HG03460 (cell line): ENCODE data around the gene NHSL2.

Source experiments
- ATAC-seq: cut with Tn5 transposase; IDR thresholded peaks from one replicate; pipeline ENCODE4 v1.9.1; 2021; ENCODE audit not compliant: unreplicated experiment

Gene NHSL2

GRCh38 chrX:72016881-72017783 is 106.5 kb downstream of the NHSL2 start:
- ATAC-seq: no peak

DNA sequence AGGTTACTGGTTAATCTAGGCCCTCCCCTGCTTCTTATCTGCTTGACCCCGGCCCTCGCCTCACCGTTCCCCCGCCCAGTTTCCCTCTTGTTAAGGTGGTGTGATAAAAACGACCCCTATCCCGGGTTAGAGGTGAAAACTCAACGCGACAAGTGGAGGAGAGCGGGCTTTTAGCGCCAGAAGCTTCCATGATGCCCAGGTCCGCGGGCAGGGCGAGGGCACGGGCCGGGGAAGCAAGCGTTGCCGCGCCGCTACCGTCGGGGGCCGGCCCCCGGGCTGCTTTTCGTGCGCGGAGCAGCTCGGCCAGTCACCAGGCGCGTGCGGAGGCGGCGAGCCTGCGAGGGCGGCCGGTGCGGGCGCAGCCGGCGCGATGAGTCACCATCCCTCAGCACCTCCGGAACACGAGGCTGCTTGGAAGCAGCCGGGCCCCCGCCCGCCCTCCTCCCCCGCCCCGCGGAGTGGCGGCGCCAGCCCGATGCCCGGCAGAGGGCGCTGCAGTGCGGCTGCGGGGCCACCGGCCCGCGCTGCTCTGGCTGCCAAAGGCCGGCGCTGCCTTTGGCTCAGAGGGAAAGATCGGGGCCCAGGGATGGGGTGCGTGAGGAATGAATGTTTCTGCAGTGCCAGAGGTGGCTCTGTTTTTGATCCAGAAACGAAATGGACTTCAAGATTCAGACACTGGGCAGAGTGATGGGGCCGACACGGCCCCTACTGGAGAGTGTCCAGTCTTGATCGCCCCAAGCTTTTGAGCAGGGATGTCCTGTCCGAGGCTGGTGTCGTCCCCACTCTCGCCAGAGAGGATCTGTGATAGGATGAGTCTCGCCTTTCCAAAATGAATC is 107.8 kb downstream of the NHSL2 start:
- ATAC-seq: peak; percentile 66

- no peak for ATAC-seq
These were observed 108.8 kb downstream of the NHSL2 start for GRCh38 chrX:72019487-72019886.

DNA sequence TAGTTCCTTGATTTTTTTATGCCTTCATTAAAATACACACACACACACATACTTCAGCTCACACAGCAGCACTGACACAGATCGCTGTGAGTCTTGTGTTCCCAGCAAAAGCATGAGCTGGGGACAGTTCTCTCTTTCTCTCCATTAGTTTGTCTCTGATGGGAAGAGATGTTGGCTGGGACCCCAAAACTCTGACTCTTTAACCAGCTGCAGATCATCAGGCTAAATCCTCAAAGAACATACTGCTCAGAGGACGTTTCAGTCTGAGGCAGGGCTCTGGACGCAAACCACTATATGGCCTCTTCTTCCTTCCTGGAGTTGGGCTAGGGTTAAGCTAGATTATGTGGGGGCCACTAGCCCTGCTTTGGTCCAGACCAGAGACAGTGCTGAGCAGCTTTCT is 109.6 kb downstream of the NHSL2 start:
- ATAC-seq: no peak

DNA sequence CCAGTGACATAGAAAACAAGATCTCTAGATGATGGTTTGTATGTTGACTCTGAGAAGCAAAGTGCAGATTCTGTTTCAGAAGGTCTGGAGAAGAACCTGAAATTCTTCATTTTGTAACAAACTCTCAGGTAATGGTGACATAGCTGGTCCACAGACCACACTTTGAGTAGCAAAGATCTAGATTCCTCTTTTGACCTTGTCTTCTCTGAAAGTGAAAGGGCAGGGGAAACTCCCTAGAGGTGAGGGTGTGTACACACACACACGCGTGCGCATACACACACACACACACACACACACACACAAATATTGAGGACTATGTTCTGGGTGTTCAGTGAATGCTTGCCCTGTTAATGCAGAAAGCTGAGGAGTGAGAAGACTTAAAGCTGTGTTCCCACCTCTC is 110.1 kb downstream of the NHSL2 start:
- ATAC-seq: no peak

DNA sequence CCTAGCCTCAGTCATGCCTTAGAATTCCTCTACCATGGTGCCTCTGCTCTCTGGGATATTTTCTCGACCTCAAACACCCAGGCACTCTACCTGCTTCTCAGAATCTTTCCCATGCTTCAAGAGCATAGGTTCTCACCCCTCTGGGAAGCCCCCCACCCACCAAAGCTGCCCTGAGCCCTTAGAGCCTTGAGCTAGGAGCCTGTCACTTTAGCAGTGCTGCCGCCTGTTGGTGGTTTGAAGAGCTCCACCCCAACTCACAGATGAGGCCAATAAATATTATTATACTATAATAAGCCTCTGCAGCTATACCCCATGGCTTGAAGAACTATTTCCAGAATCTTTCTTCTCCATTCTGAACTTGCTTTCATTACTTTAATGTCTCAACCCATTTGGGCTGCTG is 111.3 kb downstream of the NHSL2 start:
- ATAC-seq: no peak

DNA sequence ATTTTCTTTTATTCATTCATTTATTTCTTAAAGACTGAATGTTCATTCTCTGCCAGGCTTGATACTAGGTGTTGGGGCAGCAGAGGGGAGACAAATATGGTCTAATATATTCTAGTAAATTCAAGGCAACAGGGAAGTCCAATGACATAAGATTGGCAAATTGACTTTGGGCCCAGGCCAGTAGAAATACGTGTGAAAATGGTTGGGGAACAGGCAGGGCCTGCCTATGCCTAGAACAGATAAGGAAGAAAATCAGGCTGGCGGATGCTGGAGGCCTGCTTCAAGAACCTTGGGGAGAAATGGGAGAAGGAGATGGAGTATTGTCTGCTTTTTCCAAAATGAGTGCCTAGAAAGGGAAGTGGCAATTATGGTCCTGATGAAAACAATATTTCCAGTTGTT is 112.4 kb downstream of the NHSL2 start:
- no peak for ATAC-seq

DNA sequence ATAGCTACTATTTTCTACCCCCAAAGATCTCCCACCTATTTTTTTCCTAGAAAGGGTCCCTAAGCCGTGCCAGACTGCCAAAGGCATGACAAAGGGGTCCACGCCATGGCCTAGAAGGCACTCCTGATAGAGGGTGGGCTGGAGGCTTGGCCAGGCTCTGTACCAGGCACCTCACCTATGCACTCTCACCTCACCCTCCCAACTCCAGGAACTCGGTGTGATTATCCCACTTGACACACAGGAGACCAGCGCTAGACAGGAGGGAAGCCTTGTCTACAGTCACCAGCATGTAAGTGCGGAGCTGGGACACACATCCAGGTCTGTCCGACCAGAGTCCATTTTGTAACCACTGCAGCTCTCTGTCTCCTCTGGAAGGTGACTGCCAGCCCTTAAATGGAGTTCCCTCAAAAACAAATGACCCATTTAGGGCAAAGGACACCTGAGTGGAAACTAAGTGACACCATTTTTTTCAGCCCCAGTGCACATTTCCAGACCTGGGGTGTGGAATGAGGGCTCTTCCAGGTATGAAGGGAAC is 114.7 kb downstream of the NHSL2 start:
- no peak for ATAC-seq

GRCh38 chrX:72026341-72027023 is 115.8 kb downstream of the NHSL2 start:
- ATAC-seq: no peak

DNA sequence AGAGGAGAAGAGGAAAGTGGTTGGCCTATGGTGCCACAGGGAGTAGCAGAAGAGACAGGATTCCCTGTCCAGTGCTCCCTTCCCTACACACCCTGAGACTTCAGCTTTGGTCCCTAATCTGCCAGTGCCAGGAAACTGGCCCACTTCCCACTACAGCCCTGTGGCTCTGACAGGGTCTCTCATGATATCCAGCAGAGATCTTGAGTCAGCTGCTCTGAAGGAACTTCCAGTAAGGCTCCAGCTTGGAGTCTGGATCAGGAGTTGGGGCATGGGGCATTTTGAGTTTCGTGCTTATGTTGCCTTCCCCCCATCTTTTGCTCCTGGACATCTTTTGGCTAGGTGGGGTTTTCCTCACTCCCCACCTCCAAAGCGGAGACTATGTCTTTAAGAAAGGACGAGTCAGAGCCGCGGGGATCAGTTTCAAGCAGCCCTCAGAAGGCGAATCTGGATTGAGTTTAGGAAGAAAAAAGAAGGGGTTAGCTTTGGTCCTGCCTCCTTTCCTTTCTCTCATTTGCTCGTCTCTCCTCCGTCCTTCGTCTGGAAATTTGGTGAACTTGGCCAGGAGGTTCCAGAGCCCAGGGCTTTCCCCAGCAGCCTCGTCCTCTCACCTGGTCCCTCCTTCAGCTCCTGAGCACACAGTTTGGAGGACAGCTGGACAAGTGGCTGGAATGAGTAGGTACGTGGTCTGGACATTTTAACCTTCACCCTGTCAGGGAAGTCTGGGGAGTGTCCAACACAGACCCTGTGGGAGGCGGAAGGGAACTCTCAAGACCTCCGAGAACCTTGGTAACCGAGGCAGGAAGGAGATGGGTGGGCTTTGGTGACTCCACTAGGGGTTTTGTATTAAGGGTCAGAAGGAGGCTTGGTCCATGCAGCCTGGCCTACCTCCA is 116.6 kb downstream of the NHSL2 start:
- ATAC-seq: no peak

DNA sequence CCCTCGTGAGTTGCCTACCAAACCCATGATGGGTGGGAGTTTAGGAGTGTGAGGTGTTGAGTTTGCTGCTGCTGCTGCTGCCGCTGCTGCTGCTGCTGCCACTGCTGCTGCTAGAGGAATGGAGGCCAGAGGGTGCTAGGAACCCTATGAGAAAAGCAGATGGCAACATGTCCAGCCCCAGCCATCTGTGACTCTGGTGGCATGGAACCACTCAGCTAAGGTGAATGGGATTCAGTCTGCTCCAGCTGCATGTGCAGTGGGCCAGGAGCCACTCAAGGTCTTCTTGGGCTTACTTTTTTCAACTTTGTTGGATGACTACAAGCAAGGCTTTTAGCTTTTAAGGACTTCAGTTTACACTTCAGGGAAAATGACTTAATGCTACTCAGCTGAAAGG is 117.3 kb downstream of the NHSL2 start:
- ATAC-seq: no peak

- no peak for ATAC-seq
These were observed 118.2 kb downstream of the NHSL2 start for GRCh38 chrX:72028701-72029470.

- no peak for ATAC-seq
These were observed 119.1 kb downstream of the NHSL2 start for GRCh38 chrX:72029483-72030411.

DNA sequence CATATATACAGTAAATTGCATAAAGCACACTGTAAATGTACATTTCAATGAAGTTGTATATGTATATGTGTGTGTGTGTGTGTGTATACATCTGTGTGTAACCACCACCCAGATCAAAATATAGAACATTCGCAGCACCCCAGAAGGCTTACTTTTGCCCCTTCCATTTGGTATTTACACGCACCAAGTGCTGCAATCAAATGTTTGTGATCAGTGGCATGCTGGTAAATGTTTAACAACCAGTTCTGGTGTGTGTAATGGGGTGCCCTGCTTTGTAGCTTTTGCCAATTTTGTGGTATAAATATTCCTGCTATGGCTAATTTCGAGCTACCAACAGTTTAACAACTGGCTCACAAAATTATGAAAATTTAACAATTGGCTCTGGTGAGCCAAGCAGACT is 119.8 kb downstream of the NHSL2 start:
- no peak for ATAC-seq

- ATAC-seq: no peak
These were observed 120.5 kb downstream of the NHSL2 start for GRCh38 chrX:72031118-72031517.

DNA sequence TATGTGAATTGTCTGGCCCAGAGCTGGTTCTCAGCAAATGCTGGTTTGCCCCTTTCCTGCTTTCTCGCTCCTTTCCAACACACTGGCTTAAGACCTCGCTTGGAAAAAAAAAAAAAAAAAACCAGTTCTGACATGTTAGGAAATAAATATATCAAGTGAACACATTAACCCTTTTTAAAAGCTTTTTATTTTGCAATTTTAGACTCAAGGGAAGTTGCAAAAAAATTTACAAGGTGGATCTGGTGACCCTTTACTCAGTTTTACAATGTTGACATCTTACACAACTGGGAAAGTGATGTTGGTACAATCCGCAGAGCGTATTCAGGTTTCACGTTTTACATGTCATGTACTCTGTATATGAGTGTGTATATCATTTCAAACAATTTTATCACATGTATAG is 121.0 kb downstream of the NHSL2 start:
- no peak for ATAC-seq

- no peak for ATAC-seq
These were observed 127.0 kb downstream of the NHSL2 start for GRCh38 chrX:72037601-72038000.

DNA sequence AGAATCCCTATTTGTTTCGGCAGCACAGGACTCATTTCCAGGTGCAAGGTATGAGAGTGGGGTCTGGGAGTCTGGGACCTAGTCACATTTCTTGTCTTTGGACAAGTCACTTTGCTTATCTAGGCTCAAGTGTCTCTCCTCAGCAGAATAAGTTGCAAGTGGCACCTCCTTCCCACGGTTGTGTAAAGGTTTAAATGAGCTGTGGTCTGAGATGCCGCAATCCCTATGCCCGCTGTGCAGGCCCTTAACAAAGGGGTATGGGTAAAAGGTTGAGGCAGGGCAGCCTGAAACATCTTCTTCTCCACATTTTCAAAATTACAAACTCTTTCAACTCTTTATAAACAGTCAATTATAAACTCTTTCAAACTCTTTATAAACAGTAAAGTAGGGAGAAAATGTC is 127.4 kb downstream of the NHSL2 start:
- no peak for ATAC-seq
